Activated naive CD8-positive, alpha-beta T cell (primary cell): ENCODE measurements around the gene LNP1.
A peak's percentile ranks its signal among the peaks of the same experiment; 100 is the strongest.
"Not testable (repeated sequence)": the region's sequence is repeated elsewhere in the genome, so short reads cannot be mapped to it uniquely, and the experiment has no call there.

Source experiments
- H3K27ac Mint-ChIP-seq: one replicate; pipeline ENCODE4 v1.8.0; 2021; ENCODE audit warnings: mixed read lengths
- H3K27me3 Mint-ChIP-seq: one replicate; pipeline ENCODE4 v1.8.0; 2021; ENCODE audit warnings: mixed read lengths
- H3K36me3 Mint-ChIP-seq: one replicate; pipeline ENCODE4 v1.8.0; 2021; ENCODE audit warnings: mixed read lengths
- H3K4me1 Mint-ChIP-seq: one replicate; pipeline ENCODE4 v1.8.0; 2021; ENCODE audit warnings: low read depth, mixed read lengths
- H3K4me3 Mint-ChIP-seq: one replicate; pipeline ENCODE4 v1.8.0; 2021; ENCODE audit warnings: mild to moderate bottlenecking, mixed read lengths
- H3K9me3 Mint-ChIP-seq: one replicate; pipeline ENCODE4 v1.8.0; 2021; ENCODE audit warnings: low read depth, mixed read lengths

The LNP1 gene, protein sequence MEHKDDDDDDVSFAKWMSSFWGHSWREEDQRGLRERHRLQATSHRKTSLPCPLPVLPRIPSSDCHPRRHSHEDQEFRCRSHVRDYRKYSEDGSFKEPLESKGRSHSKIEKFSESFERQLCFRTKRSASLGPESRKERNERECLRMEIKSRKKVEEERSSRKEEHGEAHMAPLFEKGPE

DNA sequence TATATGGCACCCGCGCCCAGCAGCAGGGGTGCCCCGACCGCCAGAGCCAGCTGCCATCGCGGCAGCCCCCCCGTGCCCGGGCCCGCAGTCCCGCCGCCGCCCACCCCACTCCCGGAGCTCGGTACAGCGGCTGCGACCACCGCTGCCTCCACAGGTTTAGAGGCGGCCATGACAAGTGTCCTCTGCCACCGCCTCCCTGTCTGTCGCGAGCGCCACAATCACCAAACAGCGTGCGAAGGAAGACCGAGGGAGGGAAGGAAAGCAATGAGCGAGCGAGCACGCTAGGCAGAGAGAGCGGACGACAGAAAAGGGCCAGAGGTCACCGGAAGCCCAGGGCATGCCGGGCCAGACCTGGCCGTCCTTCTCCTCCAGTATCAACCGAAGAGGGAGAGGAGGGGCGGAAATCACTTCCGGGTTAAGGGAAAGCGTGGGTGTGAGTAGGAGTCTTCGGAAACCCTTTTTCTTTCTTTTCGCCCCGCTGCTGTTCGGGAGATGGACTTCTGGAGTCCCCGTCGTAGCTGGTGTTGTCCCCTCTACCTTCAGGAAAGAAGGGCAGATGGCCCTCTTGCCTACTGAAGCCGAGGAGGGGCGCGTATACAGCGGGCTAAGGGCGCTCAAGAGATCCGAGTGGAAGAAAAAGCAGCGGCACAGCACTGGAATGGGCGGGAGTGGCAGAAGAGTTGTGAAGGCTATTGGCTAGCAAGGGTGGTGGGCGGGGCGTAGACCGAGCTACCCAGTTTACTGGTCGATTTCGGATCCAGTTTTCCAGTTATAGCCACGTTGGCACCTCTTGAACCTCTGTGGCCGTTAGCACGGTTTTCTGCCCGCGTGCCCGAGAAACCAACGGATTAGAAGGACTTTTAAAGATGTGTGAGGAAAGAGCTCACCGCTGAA is at the start of gene LNP1, which contains the start of gene TOMM70:
Gene LNP1 (plus strand): TSS at position 760 of the 894 bp plus-strand sequence. CDS start 28,191 bp downstream, outside the sequence.
Gene TOMM70 (minus strand): TSS at position 310 of the 894 bp plus-strand sequence. CDS start 140 bp downstream, at position 170.
- Mint-ChIP-seq H3K4me1 (peaks cover 68% of the 10 kb centered on the region), H3K9me3 (no peaks in the 10 kb centered on the region), H3K4me3 (peak within 1 kb of the TSS; percentile 94), H3K36me3 (peaks cover 2% of the 10 kb centered on the region), H3K27me3 (no peaks in the 10 kb centered on the region), H3K27ac (peak within 1 kb of the TSS; percentile 98)

- peaks cover 18% of the 10 kb centered on the region for H3K36me3 Mint-ChIP-seq
- not testable (repeated sequence) for H3K4me1 Mint-ChIP-seq, H3K27me3 Mint-ChIP-seq, H3K27ac Mint-ChIP-seq, H3K9me3 Mint-ChIP-seq, H3K4me3 Mint-ChIP-seq
Observed at GRCh38 chr3:100351770-100352169, 49.6 kb upstream of the LNP1 start.

DNA sequence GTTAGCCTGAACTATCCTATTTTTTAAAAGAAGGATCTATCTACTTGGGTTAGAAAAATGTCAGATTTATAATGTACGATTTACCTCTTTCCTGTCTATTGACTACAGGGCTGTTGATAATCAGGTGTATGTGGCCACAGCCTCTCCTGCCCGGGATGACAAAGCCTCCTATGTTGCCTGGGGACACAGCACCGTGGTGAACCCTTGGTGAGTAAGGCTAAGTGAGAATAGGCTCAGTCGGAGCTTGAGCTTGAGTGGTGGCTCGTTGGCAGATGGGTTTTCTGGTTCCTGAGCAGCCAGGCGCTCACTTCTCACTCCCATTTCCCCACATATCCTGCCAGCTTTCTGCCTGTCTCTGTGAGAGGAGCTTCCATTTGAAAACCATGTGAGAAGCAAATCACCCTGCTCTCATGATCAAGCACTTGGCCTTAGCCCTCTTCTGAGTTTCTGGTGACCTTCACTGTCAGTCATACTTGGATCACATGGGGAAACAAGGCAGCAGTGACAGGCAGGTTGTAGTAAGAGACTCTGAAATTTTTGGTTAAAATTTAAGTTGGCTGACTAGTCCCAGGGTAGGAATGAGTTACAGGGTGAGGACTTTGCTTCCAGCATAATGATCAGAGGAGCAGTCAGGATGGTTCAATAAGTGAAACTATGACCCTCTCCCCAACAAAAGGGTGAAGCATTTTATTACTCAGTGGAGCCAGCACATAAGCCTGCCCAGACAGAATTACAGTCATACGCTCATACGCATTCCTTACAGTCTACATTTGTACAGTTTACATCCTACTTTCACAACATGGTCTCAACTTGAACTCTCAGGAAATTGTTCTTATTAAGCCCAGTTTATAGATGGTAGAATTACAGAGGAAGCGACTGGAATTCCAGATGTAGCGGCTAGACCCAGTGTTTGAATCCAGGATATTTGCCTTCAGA is 48.8 kb upstream of the LNP1 start:
- Mint-ChIP-seq H3K27ac (no peak overlapping the region), H3K4me1 (no peaks in the 10 kb centered on the region), H3K4me3 (no peak overlapping the region), H3K9me3 (no peaks in the 10 kb centered on the region), H3K27me3 (no peaks in the 10 kb centered on the region), H3K36me3 (peaks cover 18% of the 10 kb centered on the region)

DNA sequence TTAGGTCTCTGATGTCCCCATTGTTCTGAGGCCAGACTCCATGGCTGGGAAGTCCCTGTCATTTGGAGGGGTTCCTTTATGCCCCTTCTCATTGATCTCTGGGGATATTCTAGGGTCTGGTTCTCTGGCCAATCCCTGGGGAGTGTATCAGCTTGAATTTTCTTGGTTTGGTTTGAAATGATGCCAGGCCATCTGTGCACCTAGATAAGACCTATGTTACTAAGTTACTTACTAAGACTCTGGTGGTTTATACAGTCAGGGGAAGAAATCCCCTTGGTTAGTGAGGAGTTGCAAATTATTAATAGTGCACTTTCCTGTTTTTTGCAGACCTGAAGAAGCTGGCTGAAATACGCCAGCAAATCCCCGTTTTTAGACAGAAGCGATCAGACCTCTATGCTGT is 46.5 kb upstream of the LNP1 start:
- no peak overlapping the region for H3K4me3 Mint-ChIP-seq

GRCh38 chr3:100358413-100358812 is 42.9 kb upstream of the LNP1 start:
- Mint-ChIP-seq H3K36me3 (peaks cover 19% of the 10 kb centered on the region), H3K27me3 (no peaks in the 10 kb centered on the region), H3K4me1 (no peaks in the 10 kb centered on the region), H3K4me3 (no peak overlapping the region), H3K27ac (peak overlapping the region; percentile 19), H3K9me3 (no peaks in the 10 kb centered on the region)

More for the DNA sequence above, 46.5 kb upstream of the LNP1 start:
- H3K4me1 Mint-ChIP-seq, result no peaks in the 10 kb centered on the region
- peaks cover 18% of the 10 kb centered on the region for H3K36me3 Mint-ChIP-seq
- no peak overlapping the region for H3K27ac Mint-ChIP-seq
- no peaks in the 10 kb centered on the region for H3K27me3 Mint-ChIP-seq
- no peaks in the 10 kb centered on the region for H3K9me3 Mint-ChIP-seq

- peaks cover 20% of the 10 kb centered on the region for H3K36me3 Mint-ChIP-seq
- H3K9me3 Mint-ChIP-seq, result no peaks in the 10 kb centered on the region
- no peaks in the 10 kb centered on the region for H3K4me1 Mint-ChIP-seq
- no peak overlapping the region for H3K4me3 Mint-ChIP-seq
- peak overlapping the region; percentile 34 for H3K27ac Mint-ChIP-seq
- H3K27me3 Mint-ChIP-seq, result no peaks in the 10 kb centered on the region
Observed at GRCh38 chr3:100359035-100359434, 42.3 kb upstream of the LNP1 start.

- H3K9me3 Mint-ChIP-seq, result no peaks in the 10 kb centered on the region
- peak overlapping the region; percentile 11 for H3K27ac Mint-ChIP-seq
- H3K4me3 Mint-ChIP-seq, result no peak overlapping the region
- peaks cover 26% of the 10 kb centered on the region for H3K36me3 Mint-ChIP-seq
- no peaks in the 10 kb centered on the region for H3K27me3 Mint-ChIP-seq
- H3K4me1 Mint-ChIP-seq, result no peaks in the 10 kb centered on the region
Observed at GRCh38 chr3:100360757-100361496, 40.4 kb upstream of the LNP1 start.

DNA sequence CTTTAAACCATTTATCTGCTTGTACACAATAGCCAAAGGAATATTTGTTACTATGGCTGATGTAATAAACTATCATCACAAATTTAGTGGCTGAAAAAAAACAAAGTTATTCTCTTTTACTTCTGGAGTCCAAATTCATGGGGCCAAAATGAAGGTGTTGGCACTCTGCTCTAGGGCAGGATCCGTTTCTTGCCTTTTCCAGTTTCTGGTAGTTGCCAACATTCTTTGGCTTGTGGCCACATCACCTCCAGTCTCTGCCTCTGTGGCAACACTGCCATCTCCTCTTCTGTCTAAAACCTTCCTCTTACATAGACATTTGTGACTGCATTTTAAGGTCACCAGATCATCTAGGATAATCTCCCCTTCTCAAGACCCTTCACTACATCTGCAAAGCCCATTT is 39.4 kb upstream of the LNP1 start:
- Mint-ChIP-seq H3K4me3 (no peak overlapping the region), H3K27ac (no peak overlapping the region), H3K27me3 (no peaks in the 10 kb centered on the region), H3K36me3 (peaks cover 28% of the 10 kb centered on the region), H3K4me1 (no peaks in the 10 kb centered on the region), H3K9me3 (no peaks in the 10 kb centered on the region)

GRCh38 chr3:100364421-100364820 is 36.9 kb upstream of the LNP1 start:
- Mint-ChIP-seq H3K27me3 (no peaks in the 10 kb centered on the region), H3K36me3 (peaks cover 29% of the 10 kb centered on the region), H3K4me1 (no peaks in the 10 kb centered on the region), H3K27ac (no peak overlapping the region), H3K4me3 (no peak overlapping the region), H3K9me3 (no peaks in the 10 kb centered on the region)

GRCh38 chr3:100366424-100366823 is 34.9 kb upstream of the LNP1 start:
- Mint-ChIP-seq H3K36me3 (peaks cover 23% of the 10 kb centered on the region), H3K9me3 (no peaks in the 10 kb centered on the region), H3K27ac (no peak overlapping the region), H3K4me1 (no peaks in the 10 kb centered on the region), H3K4me3 (no peak overlapping the region), H3K27me3 (no peaks in the 10 kb centered on the region)

DNA sequence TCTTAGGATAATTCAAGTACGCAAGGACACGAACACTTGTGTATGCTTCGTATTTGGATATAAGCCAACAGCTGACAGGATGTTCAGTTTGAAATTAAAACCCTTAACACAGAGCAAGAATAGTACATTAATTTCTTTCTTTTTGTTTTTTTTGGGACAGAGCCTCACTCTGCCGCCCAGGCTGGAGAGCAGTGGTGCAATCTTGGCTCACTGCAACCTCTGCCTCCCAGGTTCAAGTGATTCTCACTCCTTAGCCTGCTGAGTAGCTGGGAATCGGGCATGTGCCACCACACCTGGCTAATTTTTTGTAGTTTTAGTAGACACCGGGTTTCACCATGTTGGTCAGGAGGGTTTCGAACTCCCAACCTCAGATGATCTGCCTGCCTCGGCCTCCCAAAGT is 32.9 kb upstream of the LNP1 start:
- Mint-ChIP-seq H3K4me3 (no peak overlapping the region), H3K36me3 (peaks cover 16% of the 10 kb centered on the region), H3K27ac (no peak overlapping the region)

DNA sequence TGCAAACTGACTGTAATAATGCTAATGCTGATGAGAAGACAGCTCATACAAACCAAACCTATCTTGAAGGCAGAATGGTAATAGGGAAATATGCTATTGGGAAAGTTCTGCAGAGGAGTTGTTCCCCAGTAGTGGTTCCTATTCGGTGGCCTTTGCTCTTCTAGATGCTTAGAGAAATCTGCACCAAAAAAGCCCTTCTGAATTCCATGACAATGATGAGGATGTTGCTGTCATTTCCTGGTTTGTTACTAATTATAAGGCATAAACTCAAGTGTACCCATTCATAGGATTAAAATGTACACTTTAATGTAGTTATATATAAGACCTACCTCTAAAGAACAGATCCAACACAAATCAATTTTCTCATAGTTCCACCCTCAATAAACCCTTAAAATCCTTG is 30.6 kb upstream of the LNP1 start:
- H3K36me3 Mint-ChIP-seq, result peaks cover 7% of the 10 kb centered on the region
- no peaks in the 10 kb centered on the region for H3K9me3 Mint-ChIP-seq
- H3K4me3 Mint-ChIP-seq, result no peak overlapping the region
- no peak overlapping the region for H3K27ac Mint-ChIP-seq
- H3K4me1 Mint-ChIP-seq, result no peaks in the 10 kb centered on the region
- no peaks in the 10 kb centered on the region for H3K27me3 Mint-ChIP-seq

More for the DNA sequence above, 32.9 kb upstream of the LNP1 start:
- Mint-ChIP-seq H3K9me3 (no peaks in the 10 kb centered on the region), H3K4me1 (no peaks in the 10 kb centered on the region), H3K27me3 (no peaks in the 10 kb centered on the region)

DNA sequence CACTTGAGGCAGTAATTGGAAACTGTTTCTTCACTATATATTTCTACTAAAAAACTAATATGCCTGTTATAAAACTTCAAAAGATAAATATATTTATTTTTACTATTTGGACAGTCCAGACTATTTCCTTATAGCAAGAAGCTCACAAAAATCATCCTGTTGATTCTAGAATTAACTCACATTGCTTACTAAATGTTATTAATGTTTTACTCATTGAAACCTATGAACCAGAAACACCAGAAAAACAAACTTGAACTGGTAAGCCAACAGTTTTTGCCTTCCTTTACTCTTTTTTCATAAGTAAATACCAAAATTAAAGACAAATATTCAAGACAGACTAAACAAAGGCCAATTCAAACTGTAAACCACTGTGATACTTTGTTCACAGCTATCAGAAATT is 26.8 kb upstream of the LNP1 start:
- Mint-ChIP-seq H3K4me3 (no peak overlapping the region), H3K4me1 (no peaks in the 10 kb centered on the region), H3K9me3 (no peaks in the 10 kb centered on the region), H3K36me3 (no peaks in the 10 kb centered on the region), H3K27ac (no peak overlapping the region), H3K27me3 (no peaks in the 10 kb centered on the region)

DNA sequence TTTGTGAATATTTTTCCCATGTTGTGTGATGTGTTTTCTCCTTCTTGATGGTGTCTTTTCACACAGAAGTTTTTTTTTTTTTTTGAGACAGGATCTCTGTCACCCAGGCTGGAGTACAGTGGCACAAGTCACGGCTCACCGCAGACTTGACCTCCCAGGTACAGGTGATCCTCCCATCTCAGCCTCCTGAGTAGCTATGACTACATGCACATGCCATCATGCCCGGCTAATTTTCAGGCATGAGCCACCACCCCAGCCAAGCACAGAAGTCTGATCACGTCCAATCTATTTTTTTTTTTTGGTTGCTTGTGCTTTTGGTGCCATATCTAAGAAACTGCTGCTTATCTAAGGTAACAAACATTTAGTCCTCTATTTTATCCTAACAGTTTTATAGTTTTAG is 25.0 kb upstream of the LNP1 start:
- Mint-ChIP-seq H3K9me3 (no peaks in the 10 kb centered on the region), H3K36me3 (no peaks in the 10 kb centered on the region), H3K4me1 (no peaks in the 10 kb centered on the region), H3K27me3 (no peaks in the 10 kb centered on the region), H3K4me3 (no peak overlapping the region), H3K27ac (no peak overlapping the region)
